Inflammatory macrophage treated with lipopolysaccharide for 4 hours (primary cell): ENCODE measurements around the gene EIF4G3.
"Not testable (repeated sequence)": the region's sequence is repeated elsewhere in the genome, so short reads cannot be mapped to it uniquely, and the experiment has no call there.

Source experiments
- DNase-seq: peaks from one replicate; pipeline ENCODE4 v3.0.0-alpha.2; 2020

The EIF4G3 gene

DNA sequence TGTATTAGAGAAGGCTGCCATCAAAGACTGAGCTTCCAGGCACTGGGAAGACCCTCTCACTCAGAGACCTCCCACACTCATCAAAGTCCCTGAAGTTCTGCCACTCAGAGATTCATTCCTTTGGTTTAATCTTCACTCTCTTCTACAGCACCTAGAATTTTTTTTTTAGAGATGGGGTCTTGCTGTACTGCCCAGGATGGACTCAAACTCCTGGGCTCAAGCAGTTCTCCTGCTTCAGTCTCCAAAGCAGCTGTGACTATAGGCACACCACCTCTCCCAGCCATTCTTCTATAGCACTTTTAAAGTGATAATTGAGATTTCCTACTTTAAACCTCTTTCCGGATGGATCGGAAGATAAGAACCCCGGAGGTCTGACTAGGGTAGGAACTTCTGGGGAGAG is 385.9 kb downstream of the EIF4G3 start:
- no peak for DNase-seq

DNA sequence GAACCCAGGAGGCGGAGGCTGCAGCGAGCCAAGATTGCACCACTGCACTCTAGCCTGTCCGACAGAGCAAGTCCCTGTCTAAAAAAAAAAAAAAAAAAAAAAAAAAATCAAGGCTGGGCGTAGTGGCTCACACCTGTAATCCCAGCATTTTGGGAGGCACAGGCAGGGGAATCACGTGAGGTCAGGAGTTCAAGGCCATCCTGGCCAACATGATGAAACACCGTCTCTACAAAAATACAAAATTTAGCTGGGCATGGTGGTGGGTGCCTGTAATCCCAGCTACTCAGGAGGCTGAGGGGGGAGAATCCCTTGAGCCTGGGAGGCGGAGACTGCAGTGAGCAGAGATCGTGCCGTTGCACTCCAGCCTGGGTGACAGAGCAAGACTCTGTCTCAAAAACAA is 387.1 kb downstream of the EIF4G3 start:
- not testable (repeated sequence) for DNase-seq

DNA sequence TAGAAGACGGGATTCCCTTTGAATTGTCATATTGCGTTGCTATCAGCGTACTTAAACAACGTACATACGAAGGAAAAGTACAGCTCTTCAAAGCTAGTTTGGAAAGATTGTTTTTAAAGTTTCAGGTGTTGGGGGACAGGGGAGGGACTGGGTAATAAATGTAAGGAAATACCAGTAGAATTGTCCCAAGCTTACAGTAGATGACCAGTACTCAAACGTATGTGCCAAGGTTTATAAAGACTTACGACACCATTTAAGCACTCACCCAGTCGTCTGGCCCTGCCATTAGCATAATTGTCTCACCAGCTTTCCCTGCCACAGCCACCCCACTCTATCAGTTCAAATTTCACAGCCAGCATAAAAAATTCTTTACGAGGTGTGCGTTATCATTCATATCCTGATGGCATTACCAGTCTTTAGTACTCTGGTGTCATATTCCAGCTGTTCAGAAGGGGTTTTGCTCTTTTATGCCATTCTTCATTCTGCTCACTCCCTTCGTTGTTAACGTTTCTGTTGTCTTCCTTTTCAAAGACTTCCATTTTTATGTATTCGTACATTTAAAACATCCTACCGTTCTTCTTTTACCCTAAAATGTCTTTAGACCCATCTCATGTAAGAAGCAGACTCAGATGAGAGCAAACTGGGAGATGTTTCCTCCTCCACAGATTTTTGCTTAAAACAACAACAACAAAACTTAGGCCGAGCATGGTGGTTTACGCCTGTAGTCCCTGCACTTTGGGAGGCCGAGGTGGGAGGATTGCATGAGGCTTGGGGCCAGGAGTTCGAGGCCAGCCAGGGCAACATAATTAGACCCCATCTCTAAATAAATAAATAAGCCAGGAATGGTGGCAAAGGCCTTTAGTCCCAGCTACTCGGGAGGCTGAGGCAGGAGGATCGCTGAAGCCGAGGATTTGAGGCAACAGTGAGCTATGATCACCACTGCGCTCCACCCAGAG is 388.6 kb downstream of the EIF4G3 start:
- peak; percentile 80 for DNase-seq

DNA sequence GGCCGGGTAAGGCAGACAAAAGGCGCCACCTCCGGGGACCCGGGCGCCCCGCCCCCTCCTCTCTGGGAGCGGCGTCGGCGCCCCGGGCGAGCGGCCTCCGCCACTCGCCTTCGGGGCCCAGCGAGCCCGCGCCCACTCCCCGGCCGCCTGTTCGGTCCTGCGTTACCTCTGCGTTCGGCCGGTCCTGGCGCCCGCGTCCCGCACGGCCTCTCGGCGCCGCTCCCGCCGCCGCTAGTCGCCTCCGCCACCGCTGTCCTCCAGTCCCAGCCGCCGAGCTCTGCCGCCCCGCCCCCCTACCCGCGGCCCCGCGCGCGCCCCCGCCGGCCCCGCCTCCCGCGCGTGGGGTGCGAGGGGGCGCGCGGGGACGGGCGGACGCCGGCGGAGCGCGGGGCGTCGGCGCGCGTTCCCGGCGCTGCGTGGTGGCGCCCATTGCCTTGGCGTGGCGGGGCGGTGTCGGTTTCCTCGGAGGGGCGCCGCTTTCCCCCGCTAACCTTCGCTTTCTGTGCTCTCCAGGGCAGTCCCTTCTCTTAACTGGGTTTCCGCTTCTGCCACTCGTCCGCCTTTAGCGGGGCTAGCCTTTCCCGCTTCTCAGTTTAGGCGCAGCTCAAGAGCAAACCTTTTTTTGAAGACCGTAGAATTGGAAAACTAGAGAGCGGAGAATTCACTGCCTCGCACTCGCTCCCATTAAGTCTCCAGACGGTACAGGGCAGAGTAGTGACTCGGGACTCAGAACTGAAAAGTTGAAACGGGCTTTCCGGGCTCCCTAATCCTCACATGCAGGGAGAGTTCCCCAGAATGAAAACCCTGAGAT is 389.5 kb downstream of the EIF4G3 start, which contains the start of gene HP1BP3:
HP1BP3 (minus strand) TSS at position 279 of the 811 bp plus-strand sequence. CDS start 6,867 bp downstream, outside the sequence.
- DNase-seq: peak; percentile 84

DNA sequence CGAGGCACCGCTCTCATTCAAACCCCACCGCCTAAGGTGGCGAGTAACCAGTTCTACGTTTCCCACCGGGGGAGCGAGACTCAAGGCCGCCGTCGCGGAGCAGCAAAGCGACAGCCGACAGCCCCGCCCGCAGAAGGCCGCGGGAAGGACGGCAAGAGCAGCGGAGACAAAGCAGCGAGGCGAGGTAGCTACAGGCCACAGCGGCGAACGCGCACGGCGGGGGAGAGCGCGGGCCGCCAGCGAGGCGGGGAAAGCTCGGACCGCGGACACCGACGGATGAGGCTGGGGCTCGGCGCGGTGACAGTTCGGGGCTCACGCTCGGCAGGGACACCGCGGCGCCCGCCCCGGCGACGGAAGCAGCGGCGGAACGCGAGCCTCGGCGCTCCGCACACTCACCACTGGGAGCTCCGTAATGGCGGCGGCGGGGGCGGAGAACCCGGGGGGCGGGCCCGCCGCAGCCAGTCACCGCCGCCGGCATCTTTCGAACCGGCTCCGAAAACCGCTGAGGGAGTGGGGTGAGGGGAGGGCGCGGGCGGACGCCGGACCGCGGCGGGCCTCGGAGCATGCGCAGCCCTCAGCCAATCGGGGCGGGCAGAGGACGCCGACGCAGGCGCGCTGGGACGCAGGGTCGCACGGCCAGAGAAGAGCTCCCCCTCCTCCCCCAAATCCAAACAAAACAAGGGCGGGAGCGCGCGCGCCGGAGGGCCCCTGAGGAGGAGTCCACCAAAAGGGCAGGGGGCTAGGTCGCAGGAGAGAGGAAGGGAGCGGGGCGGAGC is 390.3 kb downstream of the EIF4G3 start:
- DNase-seq: peak; percentile 95

DNA sequence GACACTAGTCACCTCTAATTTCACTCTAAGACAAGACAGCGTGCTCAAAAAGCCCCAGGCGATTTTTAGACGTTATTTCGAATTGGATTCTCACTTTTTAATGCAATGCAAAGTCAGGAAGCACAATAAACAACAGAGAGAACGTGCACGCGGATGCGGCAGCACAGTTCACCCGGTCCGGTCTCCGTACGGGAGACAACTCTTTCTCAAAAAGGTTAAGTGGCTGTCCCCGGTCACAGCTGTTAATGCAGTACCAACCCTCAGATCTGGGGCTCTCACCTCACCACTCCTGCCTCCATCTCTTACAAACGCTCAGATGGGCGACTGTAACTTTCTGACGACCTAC is 390.8 kb downstream of the EIF4G3 start:
- DNase-seq: peak; percentile 6

DNA sequence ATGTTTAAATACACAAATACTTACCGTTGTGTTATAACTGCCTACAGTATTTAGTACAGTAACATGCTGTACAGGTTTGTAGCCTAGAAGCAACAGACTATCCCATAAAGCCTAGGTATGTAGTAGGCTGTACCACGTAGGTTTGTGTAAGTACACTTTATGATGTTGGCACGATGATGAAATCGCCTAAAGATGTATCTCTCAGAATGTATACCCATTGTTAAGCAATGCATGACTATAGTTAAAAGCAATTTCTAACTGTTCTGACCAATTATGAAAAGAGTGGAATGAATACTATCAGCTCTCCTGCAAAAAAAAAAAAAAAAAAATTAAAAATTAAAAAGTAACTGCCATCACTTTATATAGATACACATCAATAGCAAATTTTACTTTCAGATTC is 401.0 kb downstream of the EIF4G3 start:
- no peak for DNase-seq

DNA sequence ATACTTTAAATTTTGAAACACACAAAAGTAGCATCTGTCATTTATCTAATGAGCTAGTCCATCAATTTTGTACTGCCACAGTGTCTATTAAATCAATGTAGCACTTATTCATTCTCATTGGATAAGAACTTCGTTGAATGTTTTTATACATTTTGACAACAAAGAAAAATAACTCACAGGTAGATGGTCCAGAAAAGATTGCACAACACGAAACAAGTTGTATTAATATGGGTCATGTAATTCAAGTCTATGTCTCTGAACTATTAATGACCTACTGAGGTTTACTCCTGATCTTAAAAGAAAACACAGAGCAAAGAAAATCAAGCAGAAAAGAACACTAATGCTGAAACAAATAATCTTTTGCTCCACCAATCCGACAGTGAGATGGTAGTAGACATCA is 404.9 kb downstream of the EIF4G3 start:
- no peak for DNase-seq

DNA sequence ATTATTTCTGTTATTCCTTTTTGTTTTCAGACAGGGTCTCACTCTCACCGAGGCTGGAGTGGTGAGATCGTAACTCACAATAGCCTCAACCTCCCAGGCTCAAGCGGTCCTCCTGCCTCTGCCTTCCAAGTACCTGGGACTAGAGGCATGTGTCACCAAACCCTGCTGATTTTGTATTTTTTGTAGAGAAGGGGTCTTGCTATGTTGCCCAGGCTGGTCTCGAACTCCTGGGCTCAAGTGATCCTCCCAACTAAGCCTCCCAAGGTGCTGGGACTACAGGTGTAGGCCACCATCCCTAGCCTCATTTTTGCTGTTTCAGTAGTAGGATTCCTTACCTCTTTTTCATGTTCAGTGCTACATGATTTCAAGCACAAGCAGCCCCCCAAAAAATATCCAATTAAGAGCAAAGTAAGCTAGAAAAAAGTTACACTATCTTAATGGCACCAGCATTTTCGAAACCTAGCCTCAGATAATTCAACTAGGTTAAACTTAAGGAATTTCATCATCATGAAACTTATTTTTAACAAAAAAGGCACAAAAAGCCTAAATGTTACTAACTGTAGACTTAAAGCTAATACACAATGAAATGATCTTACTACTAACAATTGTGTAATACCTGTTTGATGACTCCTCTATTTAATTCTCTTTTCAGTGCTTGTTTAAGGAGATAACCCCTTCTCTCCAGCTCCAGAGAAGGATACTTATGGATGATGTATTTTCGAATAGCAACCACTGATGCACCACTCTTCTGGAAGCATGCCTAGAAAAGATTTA is 406.2 kb downstream of the EIF4G3 start:
- no peak for DNase-seq

DNA sequence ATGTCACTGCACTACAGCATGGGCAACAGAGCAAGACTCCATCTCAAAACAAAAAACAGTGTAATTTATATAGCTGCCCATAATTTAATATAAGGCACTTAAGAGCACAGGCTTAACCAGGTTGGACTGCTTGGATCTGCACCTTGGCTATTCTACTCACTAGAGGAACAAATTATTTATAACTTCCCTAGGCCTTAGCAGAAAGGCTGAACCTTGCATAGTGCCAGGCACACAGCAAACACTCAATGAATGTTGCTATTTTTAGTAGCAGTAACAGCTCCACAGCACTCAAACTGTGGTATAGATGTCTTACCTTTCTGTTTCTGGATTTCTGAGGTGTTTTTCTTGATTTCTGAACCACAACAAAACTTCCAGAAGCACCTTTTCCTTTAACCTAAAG is 409.4 kb downstream of the EIF4G3 start:
- no peak for DNase-seq

DNA sequence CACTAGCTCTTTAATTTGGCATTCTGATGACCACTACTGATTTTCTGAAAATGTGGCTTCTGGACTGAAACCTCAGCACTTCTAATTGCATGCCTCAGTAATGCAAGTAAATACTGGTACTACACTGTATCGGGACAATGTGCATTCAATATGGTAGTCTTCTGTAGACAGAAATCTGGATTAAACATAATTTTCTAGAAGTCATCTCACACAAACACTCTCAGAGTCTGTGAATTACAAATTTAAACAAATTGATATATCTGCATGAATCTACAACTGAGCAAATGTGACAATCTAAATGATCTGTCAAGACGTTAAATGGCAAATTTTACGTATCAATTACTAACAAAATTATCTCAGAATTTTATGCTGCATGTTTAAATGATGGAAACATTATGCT is 413.3 kb downstream of the EIF4G3 start:
- no peak for DNase-seq

DNA sequence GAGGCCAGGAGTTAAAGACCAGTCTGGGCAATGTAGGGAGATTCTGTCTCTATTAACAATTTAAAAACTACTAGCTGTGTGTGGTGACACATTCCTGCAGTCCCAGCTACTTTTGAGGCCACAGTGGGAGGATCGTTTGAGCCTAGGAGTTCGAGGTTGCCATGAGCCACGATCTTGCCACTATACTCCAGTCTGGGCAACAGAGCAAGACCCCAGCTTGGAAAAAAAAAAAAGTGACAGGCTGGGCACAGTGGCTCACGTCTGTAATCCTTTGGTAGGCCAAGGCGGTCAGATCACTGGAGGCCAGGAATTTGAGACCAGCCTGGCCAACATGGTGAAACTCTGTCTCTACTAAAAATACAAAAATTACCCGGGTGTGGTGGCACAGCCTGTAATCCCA is 416.4 kb downstream of the EIF4G3 start:
- no peak for DNase-seq
